Upper lobe of left lung (tissue), 6 donors: Measurements from ENCODE around the gene AGAP1. TPM values are rescaled to one million over a fixed set of nuclear protein-coding genes. Genes with fewer than 3 reads are reported as not detected.

Source experiments
- ATAC-seq, 2 donors: fragments of 200-7000 bp; cut with Tn5 transposase; one replicate each; pipeline ENCODE4 v1.9.1; 2022; ENCODE audit warnings: mild to moderate bottlenecking in 2 of 2, moderate library complexity in 2 of 2; ENCODE audit not compliant: low FRiP score in 2 of 2
- DNase-seq, 2 donors: peaks; one replicate each; pipeline ENCODE4 v3.0.0-alpha.2; 2019 to 2020
- H3K27ac ChIP-seq, 4 donors: fragments of 200-600 bp; sonication (generic); one replicate each; pipeline ENCODE4 v1.5.1; 2016 to 2019
- H3K27me3 ChIP-seq, 4 donors: fragments of 200-600 bp; sonication (generic); one replicate each; pipeline ENCODE4 v1.5.1; 2017 to 2019
- H3K36me3 ChIP-seq, 4 donors: fragments of 200-600 bp; sonication (generic); one replicate each; pipeline ENCODE4 v1.5.1; 2016 to 2019
- H3K4me1 ChIP-seq, 4 donors: fragments of 200-600 bp; sonication (generic); one replicate each; pipeline ENCODE4 v1.5.1; 2018 to 2019
- H3K4me3 ChIP-seq, 4 donors: fragments of 200-600 bp; sonication (generic); one replicate each; pipeline ENCODE4 v1.5.1; 2017 to 2019; ENCODE audit warnings: mild to moderate bottlenecking in 2 of 4, moderate library complexity in 1 of 4
- H3K9me3 ChIP-seq, 4 donors: fragments of 200-600 bp; sonication (generic); one replicate each; pipeline ENCODE4 v1.5.1; 2018 to 2019
- CTCF ChIP-seq, 6 experiments: fragments of 450-650 bp in 4 of 6; fragments of 200-600 bp in 2 of 6; sonication (generic) in 2 of 6; IDR thresholded peaks; one replicate each; pipeline ENCODE4 v1.5.1; 2016 to 2019; ENCODE audit warnings: antibody characterized with exemption in 6 of 6
- EP300 ChIP-seq, 4 donors: sonication (generic); formaldehyde crosslinking; IDR thresholded peaks; one replicate each; pipeline ENCODE4 v1.5.1; 2017; ENCODE audit warnings: antibody characterized with exemption in 4 of 4, control low read depth in 2 of 4
- POLR2A ChIP-seq, 4 donors: fragments of 450-650 bp; IDR thresholded peaks; one replicate each; pipeline ENCODE4 v1.5.1; 2016 to 2017; ENCODE audit warnings: antibody characterized with exemption in 4 of 4, mild to moderate bottlenecking in 2 of 4
- POLR2AphosphoS5 ChIP-seq, 2 donors: sonication (generic); formaldehyde crosslinking; IDR thresholded peaks; one replicate each; pipeline ENCODE4 v1.5.1; 2017; ENCODE audit warnings: antibody characterized with exemption in 2 of 2
- WGBS, 2 donors: methylation state at CpG; one replicate each; pipeline ENCODE4 v1.1.5; 2017 to 2018; 5-methylcytosine and 5-hydroxymethylcytosine counted together
- total RNA-seq, 6 donors: library from RNA; depleted of rRNA in 4 of 6; stranded (reverse); fragments of >200 nt in 4 of 6; gene quantifications; one replicate each; pipeline versions ENCODE4 v1.1.0 to v1.2.1, GENCODE V29; 2016 to 2021
- donor health status: DM: no; HTN: no; CAD: no; lungs with moderate emphysema.
- donor health status: DM: no; HTN: yes; CAD: no; lungs with severe emphysema.

Gene AGAP1
- total RNA-seq, 6 donors from 2014 or later, result 25.5 to 45.1 (median 30.7) TPM

- DNase-seq (peak in 1 of 2 donors; percentile 82), ATAC-seq (no peak)
- Histone ChIP-seq H3K4me3 (no peak overlapping the region), H3K27ac (no peak overlapping the region), H3K36me3 (no peaks in the 10 kb centered on the region), H3K9me3 (no peaks in the 10 kb centered on the region), H3K4me1 (peaks cover 20 to 31% (median 25%) of the 10 kb centered on the region in 4 donors), H3K27me3 (peaks cover 0 to 85% (median 53%) of the 10 kb centered on the region in 4 donors)
- WGBS, 2 donors, result 7 to 15% methylated on average over 11 to 24 of the region's 46 CpGs
- no peak for TF ChIP-seq EP300 (IDR thresholded peaks at IDR 0.05)
Observed at GRCh38 chr2:236172255-236173035, 678.6 kb downstream of the AGAP1 start.

GRCh38 chr2:236173036-236173728, 679.3 kb downstream of the AGAP1 start:
- Histone ChIP-seq H3K27me3 (peaks cover 0 to 85% (median 49%) of the 10 kb centered on the region in 4 donors), H3K36me3 (no peaks in the 10 kb centered on the region), H3K4me1 (peaks cover 18 to 30% (median 24%) of the 10 kb centered on the region in 4 donors), H3K4me3 (no peak overlapping the region), H3K9me3 (no peaks in the 10 kb centered on the region), H3K27ac (no peak overlapping the region)
- peak in 1 of 2 donors; percentile 9 for ATAC-seq
- WGBS, 2 donors, result 8 to 10% methylated on average over 12 to 47 of the region's 62 CpGs
- DNase-seq, result peak in 1 of 2 donors; percentile 72
- TF ChIP-seq POLR2A (IDR thresholded peaks at IDR 0.05), result no peak
- TF ChIP-seq EP300 (IDR thresholded peaks at IDR 0.05), result no peak
- TF ChIP-seq CTCF (IDR thresholded peaks at IDR 0.05), result no peak
- no peak for TF ChIP-seq POLR2AphosphoS5 (IDR thresholded peaks at IDR 0.05)

GRCh38 chr2:236173729-236174607, 680.1 kb downstream of the AGAP1 start:
- 9 to 14% methylated on average over 18 to 23 of the region's 23 CpGs for WGBS, 2 donors
- no peak for TF ChIP-seq POLR2AphosphoS5 (IDR thresholded peaks at IDR 0.05)
- TF ChIP-seq CTCF (IDR thresholded peaks at IDR 0.05), result no peak
- TF ChIP-seq EP300 (IDR thresholded peaks at IDR 0.05), result no peak

GRCh38 chr2:236175548-236176150, 681.8 kb downstream of the AGAP1 start:
- no peaks in the 10 kb centered on the region for H3K9me3 ChIP-seq

More at GRCh38 chr2:236173729-236174607, 680.1 kb downstream of the AGAP1 start:
- H3K27me3 ChIP-seq, result peaks cover 0 to 83% (median 47%) of the 10 kb centered on the region in 4 donors
- no peak for DNase-seq
- peaks cover 17 to 30% (median 24%) of the 10 kb centered on the region in 4 donors for H3K4me1 ChIP-seq
- no peaks in the 10 kb centered on the region for H3K9me3 ChIP-seq
- no peaks in the 10 kb centered on the region for H3K36me3 ChIP-seq
- no peak for ATAC-seq
- no peak overlapping the region for H3K4me3 ChIP-seq
- H3K27ac ChIP-seq, result no peak overlapping the region

More at GRCh38 chr2:236175548-236176150, 681.8 kb downstream of the AGAP1 start:
- no peak for TF ChIP-seq EP300 (IDR thresholded peaks at IDR 0.05)
- no peak for TF ChIP-seq POLR2AphosphoS5 (IDR thresholded peaks at IDR 0.05)
- TF ChIP-seq POLR2A (IDR thresholded peaks at IDR 0.05), result no peak
- TF ChIP-seq CTCF (IDR thresholded peaks at IDR 0.05), result no peak
- Histone ChIP-seq H3K4me3 (no peak overlapping the region), H3K27ac (no peak overlapping the region), H3K27me3 (peaks cover 0 to 82% (median 51%) of the 10 kb centered on the region in 4 donors), H3K36me3 (no peaks in the 10 kb centered on the region), H3K4me1 (peaks cover 23 to 37% (median 30%) of the 10 kb centered on the region in 4 donors)
- WGBS, 2 donors, result 47 to 48% methylated on average over 6 of the region's 6 CpGs
- no peak for ATAC-seq
- DNase-seq, result no peak
